MCF 10A (cell line): Measurements from ENCODE around the gene TBX6. TPM values are rescaled to one million over a fixed set of nuclear protein-coding genes. Genes with fewer than 3 reads are reported as not detected.

Experiments
- BruUV-seq: library from RNA; stranded (reverse); fragments of 400-500 nt; replicated peaks from 2 replicates; lab custom pipeline; 2021; lab: Mats Ljungman, UMichigan
- CTCF ChIA-PET: fragments of 300-600 bp; sonication (Branson Sonifier 250); formaldehyde crosslinking; extraction: SDS; loops from one replicate; lab custom pipeline; 2021; ENCODE audit warnings: antibody characterized with exemption, inconsistent platforms; lab: Yijun Ruan, JAX
- POLR2A ChIA-PET: fragments of 300-600, 350-650 bp; sonication (Branson Sonifier 250); formaldehyde crosslinking; extraction: SDS; loops from one replicate; lab custom pipeline; 2020; ENCODE audit warnings: antibody characterized with exemption, inconsistent platforms; lab: Yijun Ruan, JAX
- DNase-seq: peaks from one replicate; pipeline ENCODE4 v3.0.0-alpha.2; 2018; ENCODE audit not compliant: unreplicated experiment
- H3K27ac Mint-ChIP-seq: one replicate; pipeline ENCODE4 v1.8.0; 2022; ENCODE audit warnings: mild to moderate bottlenecking, low read depth, mixed read lengths; ENCODE audit not compliant: unreplicated experiment
- H3K27me3 Mint-ChIP-seq: one replicate; pipeline ENCODE4 v1.8.0; 2022; ENCODE audit warnings: mixed read lengths; ENCODE audit not compliant: insufficient read depth, unreplicated experiment
- H3K36me3 Mint-ChIP-seq: one replicate; pipeline ENCODE4 v1.8.0; 2022; ENCODE audit warnings: mild to moderate bottlenecking, moderate library complexity, mixed read lengths; ENCODE audit not compliant: insufficient read depth, unreplicated experiment
- H3K4me1 Mint-ChIP-seq: one replicate; pipeline ENCODE4 v1.8.0; 2022; ENCODE audit warnings: mixed read lengths; ENCODE audit not compliant: insufficient read depth, unreplicated experiment
- H3K4me3 Mint-ChIP-seq: one replicate; pipeline ENCODE4 v1.8.0; 2022; ENCODE audit warnings: mild to moderate bottlenecking, moderate library complexity, mixed read lengths; ENCODE audit not compliant: unreplicated experiment
- H3K9me3 Mint-ChIP-seq: one replicate; pipeline ENCODE4 v1.8.0; 2022; ENCODE audit warnings: mixed read lengths; ENCODE audit not compliant: unreplicated experiment
- CTCF ChIP-seq: fragments of 200-600 bp; IDR thresholded peaks from one replicate; pipeline ENCODE4 v1.8.0; 2022; ENCODE audit warnings: antibody characterized with exemption, mild to moderate bottlenecking; ENCODE audit not compliant: unreplicated experiment
- intact Hi-C: fragments of 100-400 bp; cut with micrococcal nuclease; formaldehyde crosslinking; loops from 2 replicates; pipeline ENCODE4 v1.14.1; 2022
- total RNA-seq: library from RNA; stranded (reverse); gene quantifications from 2 replicates; pipeline ENCODE4 v1.2.3, GENCODE V29; 2022

TBX6 gene
- total RNA-seq, 1 experiment from 2014 or later = 0.16 TPM

- Mint-ChIP-seq H3K27ac (no peak overlapping the region), H3K9me3 (no peaks in the 10 kb centered on the region), H3K36me3 (peaks cover 71% of the 10 kb centered on the region), H3K4me1 (peaks cover 20% of the 10 kb centered on the region), H3K4me3 (no peak overlapping the region), H3K27me3 (no peaks in the 10 kb centered on the region)
- CTCF ChIA-PET = interaction anchor here (0.7 to 1.0 kb wide), 2 partner anchors 47 to 478 kb away, joined by 3 to 6 read pairs; no protein-coding TSS in a partner anchor
- POLR2A ChIA-PET = interaction anchor here (0.9 to 5.1 kb wide), 4 partner anchors 9 to 14 kb away, joined by 3 to 50 read pairs (median 4); partner anchors contain the start of genes ALDOA and TBX6
- no peak for TF ChIP-seq CTCF
- no TSS peak for BruUV-seq
- no peak for DNase-seq
- intact Hi-C loops = no loop called here
These were observed 12.2 kb downstream of the TBX6 start for GRCh38 chr16:30079480-30079879.

DNA sequence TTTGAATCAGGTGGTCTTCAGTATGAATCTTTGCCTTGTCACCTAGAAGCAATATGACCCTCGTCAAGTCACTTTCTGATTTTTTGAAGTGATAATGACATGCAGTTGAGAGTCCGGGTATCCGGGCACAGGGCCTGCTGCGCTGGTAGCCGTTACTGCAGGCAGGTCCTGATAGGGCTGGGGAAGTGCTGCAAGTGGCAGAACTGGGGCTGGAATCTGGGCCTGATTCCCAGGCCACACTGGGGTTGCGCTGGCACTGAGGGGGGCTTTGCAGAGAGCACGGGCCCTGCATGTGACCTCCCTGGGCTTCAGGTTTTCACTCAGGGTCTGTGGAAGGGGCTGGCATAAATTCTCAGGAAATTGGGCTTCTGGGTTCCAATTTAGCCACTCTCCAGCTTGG, 13.0 kb downstream of the TBX6 start:
- POLR2A ChIA-PET = interaction anchor here (1.2 to 6.1 kb wide), 5 partner anchors 10 to 18 kb away, joined by 4 to 155 read pairs (median 12); partner anchors contain the start of genes ALDOA, TBX6 and YPEL3
- intact Hi-C loops = no loop called here
- no peak for DNase-seq
- H3K4me3 Mint-ChIP-seq = no peak overlapping the region
- no peaks in the 10 kb centered on the region for H3K9me3 Mint-ChIP-seq
- H3K27me3 Mint-ChIP-seq = no peaks in the 10 kb centered on the region
- BruUV-seq = no TSS peak
- peaks cover 20% of the 10 kb centered on the region for H3K4me1 Mint-ChIP-seq
- no peak overlapping the region for H3K27ac Mint-ChIP-seq
- CTCF ChIA-PET = interaction anchor here (0.9 to 1.0 kb wide), 2 partner anchors 46 to 136 kb away, joined by 3 to 6 read pairs; no protein-coding TSS in a partner anchor
- peaks cover 66% of the 10 kb centered on the region for H3K36me3 Mint-ChIP-seq
- no peak for TF ChIP-seq CTCF

DNA sequence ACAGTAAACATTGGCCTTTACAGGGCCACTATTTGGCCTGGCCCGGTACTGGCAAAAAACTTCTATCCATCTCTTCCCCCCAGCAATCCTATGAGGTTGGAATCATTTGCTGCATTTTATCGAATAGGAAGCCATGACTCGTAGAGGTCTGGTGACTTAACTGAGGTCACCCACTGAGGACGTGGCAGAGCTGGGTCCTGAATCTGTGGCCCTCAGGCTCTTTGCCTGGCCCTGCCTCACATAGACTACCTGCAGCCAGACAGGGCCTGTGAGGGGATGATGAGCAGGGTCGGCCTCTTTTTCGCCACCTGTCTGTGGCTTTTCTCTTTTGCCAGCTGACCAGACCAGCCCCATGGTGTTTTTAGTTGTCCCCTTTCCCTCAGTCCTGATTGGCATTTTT, 14.1 kb downstream of the TBX6 start:
- no TSS peak for BruUV-seq
- peak overlapping the region; percentile 97 for H3K27ac Mint-ChIP-seq
- peak overlapping the region; percentile 84 for H3K4me3 Mint-ChIP-seq
- no peak for DNase-seq
- H3K9me3 Mint-ChIP-seq = no peaks in the 10 kb centered on the region
- CTCF ChIA-PET = interaction anchor here (0.9 to 2.2 kb wide), 3 partner anchors 14 to 135 kb away, joined by 3 to 24 read pairs (median 3); partner anchors contain the start of gene TBX6
- peaks cover 68% of the 10 kb centered on the region for H3K36me3 Mint-ChIP-seq
- peaks cover 20% of the 10 kb centered on the region for H3K4me1 Mint-ChIP-seq
- intact Hi-C loops = no loop called here
- no peak for TF ChIP-seq CTCF
- no peaks in the 10 kb centered on the region for H3K27me3 Mint-ChIP-seq
- POLR2A ChIA-PET = interaction anchor here (1.2 to 6.1 kb wide), 6 partner anchors 12 to 46 kb away, joined by 3 to 155 read pairs (median 9); partner anchors contain the start of genes ALDOA, TBX6 and YPEL3

DNA sequence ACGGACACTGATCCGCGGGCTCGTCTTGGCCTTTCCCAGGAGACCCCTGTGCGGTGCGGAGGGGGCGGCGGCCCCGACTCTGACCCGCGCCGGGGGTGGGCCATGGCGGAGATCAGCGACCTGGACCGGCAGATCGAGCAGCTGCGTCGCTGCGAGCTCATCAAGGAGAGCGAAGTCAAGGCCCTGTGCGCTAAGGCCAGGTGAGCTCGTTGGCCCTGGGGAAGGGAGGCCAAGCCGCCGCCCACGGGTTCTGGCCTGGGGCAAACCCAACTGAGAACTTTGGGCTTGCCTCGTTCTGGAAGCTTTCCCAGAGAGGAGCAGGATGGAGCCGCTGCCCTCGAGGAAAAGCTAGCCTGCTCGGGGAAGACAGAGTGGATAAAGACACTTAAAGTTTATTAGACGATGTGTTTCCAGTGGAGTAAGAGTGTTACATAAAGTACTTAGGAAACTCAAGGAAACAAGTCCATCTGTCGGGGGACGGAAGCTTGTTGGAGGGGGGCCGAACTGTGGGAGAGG, 15.4 kb downstream of the TBX6 start:
- peaks cover 20% of the 10 kb centered on the region for H3K4me1 Mint-ChIP-seq
- TSS peak; percentile 30 for BruUV-seq
- H3K27me3 Mint-ChIP-seq = no peaks in the 10 kb centered on the region
- intact Hi-C loops = loop anchor here (1.0 kb wide), 1 partner anchor 10 kb away; no protein-coding TSS in a partner anchor
- peak; percentile 30 for DNase-seq
- H3K36me3 Mint-ChIP-seq = peaks cover 68% of the 10 kb centered on the region
- peak overlapping the region; percentile 97 for H3K27ac Mint-ChIP-seq
- H3K9me3 Mint-ChIP-seq = no peaks in the 10 kb centered on the region
- no peak for TF ChIP-seq CTCF
- POLR2A ChIA-PET = interaction anchor here (0.6 to 6.1 kb wide), 15 partner anchors 9 to 433 kb away, joined by 3 to 155 read pairs (median 4); partner anchors contain the start of genes ALDOA, CD2BP2, INO80E and KIF22
- peak overlapping the region; percentile 84 for H3K4me3 Mint-ChIP-seq
- CTCF ChIA-PET = interaction anchor here (0.6 to 2.2 kb wide), 4 partner anchors 15 to 48 kb away, joined by 3 to 24 read pairs (median 3); partner anchors contain the start of gene TBX6
